ENCODE measurements around the gene FRZB.
A peak's percentile ranks its signal among the peaks of the same experiment; 100 is the strongest.

The FRZB gene, protein sequence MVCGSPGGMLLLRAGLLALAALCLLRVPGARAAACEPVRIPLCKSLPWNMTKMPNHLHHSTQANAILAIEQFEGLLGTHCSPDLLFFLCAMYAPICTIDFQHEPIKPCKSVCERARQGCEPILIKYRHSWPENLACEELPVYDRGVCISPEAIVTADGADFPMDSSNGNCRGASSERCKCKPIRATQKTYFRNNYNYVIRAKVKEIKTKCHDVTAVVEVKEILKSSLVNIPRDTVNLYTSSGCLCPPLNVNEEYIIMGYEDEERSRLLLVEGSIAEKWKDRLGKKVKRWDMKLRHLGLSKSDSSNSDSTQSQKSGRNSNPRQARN

DNA sequence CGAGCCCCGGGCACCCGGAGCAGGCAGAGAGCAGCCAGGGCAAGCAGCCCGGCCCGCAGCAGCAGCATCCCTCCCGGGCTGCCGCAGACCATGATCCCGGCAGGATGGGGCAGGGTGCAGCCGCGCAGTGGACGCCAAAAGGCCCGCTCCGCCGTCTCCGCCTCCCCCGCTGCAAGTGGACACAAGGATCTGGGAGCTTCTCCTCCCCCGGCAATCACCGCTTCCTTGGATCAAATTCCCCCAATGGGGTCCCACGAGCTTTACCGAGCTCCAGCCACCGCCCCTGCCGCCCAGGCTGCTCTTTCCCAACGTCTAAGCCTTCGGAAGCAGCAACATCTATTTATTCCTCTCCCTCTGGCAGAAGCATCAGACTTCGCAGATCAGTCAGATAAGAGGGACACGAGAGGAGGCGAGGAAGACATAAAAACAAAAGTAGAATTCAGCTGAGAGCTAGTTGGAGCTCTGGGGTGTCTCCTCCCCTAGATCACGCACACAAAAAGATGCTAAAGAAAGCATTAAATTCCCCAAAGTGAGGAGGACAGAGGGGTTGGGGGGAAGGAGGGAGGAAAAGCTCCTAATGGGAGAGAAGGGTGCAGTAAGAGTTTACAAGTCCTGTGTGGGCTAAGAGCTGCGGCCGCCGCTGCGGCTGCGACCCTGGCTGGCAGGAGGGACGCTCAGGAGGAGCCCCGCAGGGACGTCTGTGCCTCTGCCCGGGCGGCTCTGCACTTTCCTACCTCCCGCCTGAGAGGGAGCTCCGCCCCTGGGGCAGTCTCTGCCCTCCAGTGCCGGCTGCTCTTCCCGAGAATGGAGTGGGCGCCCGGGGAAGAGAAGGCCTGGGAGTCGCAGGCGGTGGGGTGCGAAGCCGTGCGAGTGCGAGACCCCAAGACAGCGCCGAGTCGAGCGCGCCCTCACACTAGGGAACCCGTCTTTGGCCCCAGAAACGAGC, at the start of gene FRZB:
FRZB (minus strand) TSS at position 177 of the 946 bp plus-strand sequence; CDS start at position 92, 85 bp downstream.
- peak; percentile 33; the same call in 1 of the 2 replicates for TF ChIP-seq GATA3 (IDR thresholded peaks at IDR 0.05; ENCODE audit: low read depth, low read length)
- peak; percentile 80 for TF ChIP-seq GATA2 (IDR thresholded peaks at IDR 0.05; ENCODE audit: low read depth, low read length)

DNA sequence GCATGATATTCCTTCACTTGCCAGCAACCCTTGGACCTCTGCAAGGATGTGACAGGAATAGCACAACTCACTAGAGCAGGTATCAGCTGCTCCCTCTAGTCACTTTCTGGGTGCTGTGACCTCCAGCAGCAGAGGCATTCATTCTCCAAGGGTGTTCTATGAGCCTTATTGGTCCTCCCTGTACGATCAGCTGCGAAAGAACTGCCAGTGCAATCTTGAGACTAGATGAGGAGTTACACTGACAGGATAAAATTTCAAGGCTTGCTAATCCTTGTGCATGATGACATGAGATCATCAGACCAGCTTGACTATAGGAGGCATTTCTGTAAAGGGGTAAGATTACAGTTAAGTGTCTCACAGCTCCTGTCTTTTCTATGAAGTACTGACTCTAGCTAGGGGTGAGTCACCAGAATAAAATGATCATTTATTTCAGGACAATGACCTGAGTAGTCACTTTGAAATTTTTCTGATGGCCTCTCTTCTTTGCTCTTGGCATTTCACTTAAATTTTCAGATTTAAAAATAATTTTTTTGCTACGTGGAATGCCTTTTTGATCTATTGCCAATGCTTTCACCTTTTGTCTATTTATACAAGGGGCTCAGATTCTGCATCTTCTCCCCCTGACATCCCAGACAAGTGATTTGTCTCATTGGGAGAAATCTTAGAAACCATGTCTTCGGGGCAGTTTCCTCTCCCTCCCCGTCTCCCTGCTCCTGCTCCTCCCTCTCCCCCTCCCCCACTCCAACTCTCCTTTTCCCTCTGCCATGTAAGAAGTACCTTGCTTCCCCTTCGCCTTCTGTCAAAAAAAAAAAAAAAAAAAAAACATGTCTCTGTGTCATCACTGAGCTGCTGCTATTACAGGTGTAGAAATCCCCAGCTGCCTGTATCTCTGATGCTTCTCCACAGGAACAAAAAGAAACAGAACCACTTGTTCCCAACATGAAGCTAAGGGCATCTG, 49.2 kb upstream of the FRZB start:
- TF ChIP-seq GATA3 (IDR thresholded peaks at IDR 0.05; ENCODE audit: low read depth, low read length) (no peak), GATA2 (IDR thresholded peaks at IDR 0.05; ENCODE audit: low read depth, low read length) (no peak)

DNA sequence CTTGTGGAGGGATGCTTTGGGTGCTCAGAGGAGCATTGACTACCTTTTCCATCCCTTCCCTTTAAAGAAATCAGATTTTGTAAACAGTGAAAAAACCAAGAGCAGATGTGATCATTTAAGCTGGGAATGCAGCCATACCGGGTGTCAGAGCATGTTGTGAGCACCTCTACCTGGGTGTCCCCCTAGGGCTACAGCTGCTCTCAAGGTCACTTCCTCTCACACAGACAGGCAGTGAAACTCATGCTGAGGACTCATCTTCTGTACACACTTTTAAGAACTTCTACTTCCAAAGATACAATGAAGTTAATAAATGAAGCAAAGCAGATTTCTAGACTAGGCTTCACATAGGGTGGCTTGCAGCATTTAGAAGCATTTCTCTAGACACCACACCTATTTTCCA, 48.4 kb upstream of the FRZB start:
- TF ChIP-seq GATA3 (IDR thresholded peaks at IDR 0.05; ENCODE audit: low read depth, low read length), result no peak
- TF ChIP-seq GATA2 (IDR thresholded peaks at IDR 0.05; ENCODE audit: low read depth, low read length), result no peak

DNA sequence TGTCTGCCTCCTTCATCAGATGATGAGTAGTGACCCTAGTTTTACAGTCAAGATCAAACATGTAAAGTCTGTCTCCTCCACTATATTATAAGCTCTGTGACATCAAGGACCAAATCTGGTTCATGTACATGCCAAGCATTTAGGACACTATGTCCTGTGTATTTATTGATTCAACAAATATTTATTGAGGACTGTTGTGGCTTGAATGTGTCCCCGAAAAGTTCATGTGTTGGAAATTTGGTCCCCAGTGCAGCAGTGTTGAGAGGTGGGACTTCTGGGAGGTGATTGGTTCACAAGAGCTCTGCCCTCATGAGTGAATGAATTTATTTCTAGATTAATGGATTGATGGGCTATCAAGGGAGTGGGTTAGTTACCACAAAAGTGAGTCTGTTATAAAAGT, 46.6 kb upstream of the FRZB start:
- no peak for TF ChIP-seq GATA3 (IDR thresholded peaks at IDR 0.05; ENCODE audit: low read depth, low read length)
- no peak for TF ChIP-seq GATA2 (IDR thresholded peaks at IDR 0.05; ENCODE audit: low read depth, low read length)

DNA sequence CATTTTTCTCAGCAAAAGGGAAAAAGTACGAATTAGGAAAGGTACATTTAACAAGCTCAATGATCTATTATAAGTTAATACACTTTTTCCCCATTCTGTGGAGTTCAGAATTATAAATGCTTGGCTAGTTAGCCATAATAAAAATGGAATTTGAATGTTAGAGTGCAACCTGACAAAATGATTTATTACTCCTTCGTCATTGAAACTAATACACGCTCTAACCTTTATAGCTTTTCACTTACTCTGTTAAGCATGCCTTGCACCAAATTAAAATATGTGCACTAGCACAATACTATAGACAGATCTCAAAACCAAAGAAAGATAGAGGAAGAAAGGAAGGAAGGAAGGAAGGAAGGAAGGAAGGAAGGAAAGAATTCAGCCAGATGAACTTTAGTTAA, 46.1 kb upstream of the FRZB start:
- no peak for TF ChIP-seq GATA2 (IDR thresholded peaks at IDR 0.05; ENCODE audit: low read depth, low read length)
- no peak for TF ChIP-seq GATA3 (IDR thresholded peaks at IDR 0.05; ENCODE audit: low read depth, low read length)

DNA sequence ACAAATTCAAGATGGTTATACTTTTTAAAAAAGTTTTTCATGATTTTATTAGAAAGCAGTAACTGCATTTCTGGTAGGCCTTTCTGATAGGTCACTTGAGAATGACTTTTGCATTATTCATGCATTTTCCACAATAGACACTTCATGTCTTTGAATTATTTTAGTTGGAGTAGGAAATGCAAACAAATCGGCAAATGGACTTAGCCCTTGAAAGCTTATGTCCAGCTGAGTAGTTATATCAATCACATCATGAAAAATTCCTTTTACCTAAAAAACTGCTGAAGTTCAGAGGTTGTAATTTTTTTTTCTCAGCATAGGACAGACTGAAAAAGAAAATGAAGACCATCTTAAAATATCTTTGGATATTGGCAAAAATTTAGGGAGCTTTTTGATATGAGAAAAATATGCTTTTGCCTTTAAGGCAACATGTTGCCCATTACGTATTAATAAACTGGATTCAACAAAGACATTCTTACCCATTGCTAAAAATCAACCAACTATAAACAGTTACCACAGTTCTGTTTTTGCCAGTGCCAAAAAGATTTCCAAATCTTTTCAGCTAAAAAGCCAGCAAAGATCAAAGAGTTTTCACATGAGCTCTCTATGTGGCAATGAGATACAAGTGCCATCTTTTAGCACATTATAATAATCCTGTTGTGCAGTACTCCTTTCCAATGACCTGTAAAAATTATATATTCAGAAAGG, 45.5 kb upstream of the FRZB start:
- TF ChIP-seq GATA3 (IDR thresholded peaks at IDR 0.05; ENCODE audit: low read depth, low read length) (no peak), GATA2 (IDR thresholded peaks at IDR 0.05; ENCODE audit: low read depth, low read length) (no peak)

DNA sequence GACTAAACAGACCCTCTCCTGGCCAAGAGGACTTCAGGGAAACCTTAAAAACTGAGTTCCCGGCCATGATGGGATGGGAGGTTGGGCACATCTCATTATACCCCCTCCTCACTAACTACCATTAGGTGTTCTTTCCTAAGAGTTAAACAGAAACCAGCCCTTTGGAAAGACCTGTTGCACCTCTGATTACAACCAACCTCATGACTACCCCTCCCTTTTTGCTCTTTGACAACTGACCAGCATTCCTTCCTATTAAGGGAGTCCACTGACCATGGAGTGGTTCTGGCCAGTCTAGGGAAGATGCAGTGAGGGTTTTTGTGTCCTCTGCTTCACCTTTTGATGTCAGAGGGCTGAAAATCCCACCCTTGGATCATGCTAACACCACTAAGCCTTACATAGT, 44.5 kb upstream of the FRZB start:
- TF ChIP-seq GATA2 (IDR thresholded peaks at IDR 0.05; ENCODE audit: low read depth, low read length) (no peak), GATA3 (IDR thresholded peaks at IDR 0.05; ENCODE audit: low read depth, low read length) (no peak)

DNA sequence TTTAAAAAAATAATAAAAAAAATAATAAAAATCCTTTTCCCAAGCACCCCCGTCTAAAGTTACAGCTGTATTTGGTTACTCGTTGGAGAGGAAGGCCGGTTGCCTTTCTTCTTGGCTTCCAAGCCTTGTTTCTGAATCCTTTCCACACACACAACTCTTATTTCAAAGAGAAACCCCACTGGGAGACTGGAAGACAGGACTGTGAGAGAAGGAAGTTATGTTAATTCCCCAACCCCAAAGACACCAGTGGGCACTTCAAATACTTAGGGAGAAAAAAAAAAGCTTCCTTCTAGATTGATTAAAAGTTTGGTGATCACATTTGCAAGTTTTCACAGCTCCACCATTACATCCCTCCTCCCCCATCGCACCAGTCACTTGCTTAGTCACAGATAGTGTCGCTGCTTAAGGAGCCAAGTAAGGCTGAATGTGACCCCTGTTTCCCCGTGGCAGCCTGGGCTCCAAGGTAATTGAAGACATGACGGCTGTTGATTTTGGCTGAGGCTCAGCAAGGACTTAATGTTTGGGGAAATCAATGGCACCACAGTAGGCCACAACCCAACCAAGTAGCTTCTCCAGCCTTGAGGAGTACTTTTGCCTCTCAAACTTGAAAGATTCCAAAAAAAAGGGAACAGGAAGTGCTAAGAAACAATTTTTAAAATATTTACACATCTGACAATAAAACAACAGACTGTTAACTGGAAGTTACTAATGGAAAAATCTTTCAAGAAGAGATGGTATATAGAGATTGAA, 40.8 kb upstream of the FRZB start:
- TF ChIP-seq GATA3 (IDR thresholded peaks at IDR 0.05; ENCODE audit: low read depth, low read length), result no peak
- TF ChIP-seq GATA2 (IDR thresholded peaks at IDR 0.05; ENCODE audit: low read depth, low read length), result no peak

DNA sequence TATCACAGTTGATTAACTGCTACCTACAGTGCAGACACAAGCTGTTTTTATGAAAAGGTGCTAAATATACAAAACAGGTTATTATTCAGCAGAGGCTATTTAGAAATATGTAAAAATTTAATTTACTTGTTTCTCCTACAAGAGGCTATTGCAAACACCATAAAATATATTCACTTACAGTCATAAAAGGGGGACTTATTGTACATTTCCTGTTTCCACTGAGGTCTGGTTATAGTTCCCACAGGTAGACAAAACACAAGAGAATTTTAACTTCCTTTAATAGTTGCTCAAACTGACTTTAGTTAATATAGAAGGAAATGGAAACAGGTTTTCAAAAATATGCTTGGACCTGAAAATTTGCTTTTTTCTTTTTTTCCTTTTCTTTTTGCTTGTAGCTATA, 40.0 kb upstream of the FRZB start:
- TF ChIP-seq GATA2 (IDR thresholded peaks at IDR 0.05; ENCODE audit: low read depth, low read length), result no peak
- TF ChIP-seq GATA3 (IDR thresholded peaks at IDR 0.05; ENCODE audit: low read depth, low read length), result no peak

DNA sequence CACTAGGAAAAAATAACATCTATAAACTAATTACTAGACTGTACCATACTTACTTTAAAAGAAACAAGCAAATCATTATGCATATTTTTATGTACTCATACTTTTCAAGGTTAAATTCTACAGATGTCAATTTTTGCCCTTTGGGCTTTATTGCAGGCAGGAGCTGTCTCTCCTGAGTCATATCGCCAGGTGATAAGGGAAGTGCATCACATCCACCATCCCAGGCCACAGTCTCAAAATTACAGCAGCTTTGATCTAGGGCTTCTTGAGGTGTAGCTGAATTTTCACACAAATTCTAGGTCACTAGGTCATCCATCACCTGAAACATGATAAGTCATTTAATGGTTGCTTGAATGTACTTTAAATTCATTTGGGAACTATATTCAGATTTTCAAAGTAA, 38.4 kb upstream of the FRZB start:
- TF ChIP-seq GATA2 (IDR thresholded peaks at IDR 0.05; ENCODE audit: low read depth, low read length), result no peak
- no peak for TF ChIP-seq GATA3 (IDR thresholded peaks at IDR 0.05; ENCODE audit: low read depth, low read length)

DNA sequence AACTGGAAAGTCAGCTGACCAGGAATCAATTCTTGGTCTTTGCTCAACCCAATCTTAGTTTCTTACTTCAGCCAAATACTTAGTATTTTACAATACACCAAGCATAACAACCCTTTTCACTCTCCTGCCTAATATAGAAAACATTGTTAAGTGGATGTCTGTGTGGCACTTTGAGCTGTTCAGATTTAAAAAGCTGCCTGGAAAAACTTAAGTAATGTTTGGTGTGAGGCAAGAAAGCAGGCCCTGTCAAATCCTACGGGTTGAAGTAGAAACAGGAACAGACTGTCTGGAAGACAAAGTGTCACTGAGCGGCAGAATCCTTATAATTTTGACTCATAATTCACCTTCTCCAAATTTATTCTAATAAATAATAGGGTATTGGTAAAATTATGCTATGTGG, 37.1 kb upstream of the FRZB start:
- no peak for TF ChIP-seq GATA3 (IDR thresholded peaks at IDR 0.05; ENCODE audit: low read depth, low read length)
- no peak for TF ChIP-seq GATA2 (IDR thresholded peaks at IDR 0.05; ENCODE audit: low read depth, low read length)

DNA sequence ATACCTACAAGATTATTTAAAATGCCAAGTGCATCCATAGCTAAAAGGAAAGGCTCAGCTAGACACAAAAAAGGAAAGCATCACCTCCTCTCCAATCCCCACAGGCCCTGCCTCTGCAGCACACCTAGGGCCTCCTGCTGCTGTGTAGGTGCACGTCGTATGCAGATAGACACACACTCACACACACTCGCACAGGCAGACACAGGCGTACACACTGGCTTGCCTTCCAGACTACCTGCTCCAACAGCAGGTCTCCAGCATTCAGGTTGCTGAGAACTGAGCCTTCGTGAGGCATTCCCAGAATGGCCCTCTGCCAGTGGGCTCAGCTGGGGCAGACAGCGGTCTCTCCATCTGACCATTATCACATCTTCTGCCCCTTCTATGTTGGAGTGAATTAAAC, 35.3 kb upstream of the FRZB start:
- TF ChIP-seq GATA3 (IDR thresholded peaks at IDR 0.05; ENCODE audit: low read depth, low read length) (no peak), GATA2 (IDR thresholded peaks at IDR 0.05; ENCODE audit: low read depth, low read length) (no peak)
